HepG2 (cell line): ENCODE results near the gene ELL. TPM values are rescaled to one million over a fixed set of nuclear protein-coding genes. Genes with fewer than 3 reads are reported as not detected.

Experiments used
- CBFB ChIP-seq: sonication (generic); formaldehyde crosslinking; IDR thresholded peaks from 2 replicates; pipeline ENCODE4 v1.4.0; 2020; ENCODE audit warnings: missing genetic modification reagents
- GABPA ChIP-seq, 2 experiments: IDR thresholded peaks; 2 replicates each; pipeline ENCODE4 v1.6.1; 2011 to 2016; ENCODE audit warnings: low read depth in 2 of 2, low read length in 1 of 2, missing biosample characterization in 1 of 2, missing genetic modification characterization in 1 of 2
- GTF3A ChIP-seq: sonication (generic); formaldehyde crosslinking; conservative IDR thresholded peaks from 2 replicates; pipeline ENCODE4 v1.4.0; 2020; ENCODE audit warnings: mild to moderate bottlenecking, missing genetic modification reagents
- HDAC6 ChIP-seq: fragments of 200-600 bp; sonication (generic); IDR thresholded peaks from 2 replicates; pipeline ENCODE4 v1.7.0; 2017; ENCODE audit warnings: mild to moderate bottlenecking, antibody characterized with exemption, low read length, low read depth
- KDM1A ChIP-seq: IDR thresholded peaks from 2 replicates; pipeline ENCODE4 v1.6.1; 2016; ENCODE audit warnings: missing compliant biosample characterization
- RAD21 ChIP-seq: fragments of 450-650 bp; formaldehyde crosslinking; IDR thresholded peaks from 2 replicates; pipeline ENCODE4 v1.5.0; 2020; ENCODE audit warnings: mild to moderate bottlenecking
- SIX4 ChIP-seq: sonication (generic); formaldehyde crosslinking; IDR thresholded peaks from 2 replicates; pipeline ENCODE4 v1.4.0; 2020; ENCODE audit warnings: missing genetic modification reagents
- STAG1 ChIP-seq: sonication (generic); formaldehyde crosslinking; IDR thresholded peaks from 2 replicates; pipeline ENCODE4 v1.4.0; 2020; ENCODE audit warnings: missing genetic modification reagents
- TBL1XR1 ChIP-seq: fragments of 150-350 bp; IDR thresholded peaks from 2 replicates; pipeline ENCODE4 v1.6.1; 2014; ENCODE audit warnings: borderline replicate concordance, low read length; ENCODE audit not compliant: partially characterized antibody
- THYN1 ChIP-seq: sonication (generic); formaldehyde crosslinking; IDR thresholded peaks from 2 replicates; pipeline ENCODE4 v1.8.1; 2023; ENCODE audit warnings: low read depth, mild to moderate bottlenecking, moderate library complexity, missing genetic modification reagents, borderline replicate concordance
- TMF1 ChIP-seq: sonication (generic); formaldehyde crosslinking; IDR thresholded peaks from 2 replicates; pipeline ENCODE4 v1.8.1; 2022; ENCODE audit warnings: low read depth, missing genetic modification reagents
- ZBTB7B ChIP-seq: sonication (generic); formaldehyde crosslinking; IDR thresholded peaks from 2 replicates; pipeline ENCODE4 v1.4.0; 2020; ENCODE audit warnings: missing genetic modification reagents
- ZFP41 ChIP-seq: sonication (generic); formaldehyde crosslinking; IDR thresholded peaks from 2 replicates; pipeline ENCODE4 v1.4.0; 2020; ENCODE audit warnings: mild to moderate bottlenecking, missing genetic modification reagents, borderline replicate concordance
- ZNF331 ChIP-seq: sonication (generic); formaldehyde crosslinking; IDR thresholded peaks from 2 replicates; pipeline ENCODE4 v1.4.0; 2020; ENCODE audit warnings: missing genetic modification reagents
- ZNF33B ChIP-seq: sonication (generic); formaldehyde crosslinking; IDR thresholded peaks from 2 replicates; pipeline ENCODE4 v1.5.1; 2020; ENCODE audit warnings: mild to moderate bottlenecking, missing genetic modification reagents
- ZNF34 ChIP-seq: sonication (generic); formaldehyde crosslinking; IDR thresholded peaks from 2 replicates; pipeline ENCODE4 v1.4.0; 2020; ENCODE audit warnings: mild to moderate bottlenecking, missing genetic modification reagents, borderline replicate concordance
- polyA plus RNA-seq, 8 experiments: library from polyadenylated mRNA; depleted of rRNA in 3 of 8; stranded (reverse) in 7 of 8; unstranded in 1 of 8; fragments of >200 nt; fragmentation: Illumina TruSeq in 4 of 8; extraction: Trizol in 4 of 8; gene quantifications; 2 replicates each; pipeline versions ENCODE4 v1.2.1 to v1.2.3, GENCODE V29; 2011 to 2016; ENCODE audit warnings: low read depth in 4 of 8, missing spikeins in 1 of 8, mixed read lengths in 1 of 8; ENCODE audit not compliant: insufficient read depth in 1 of 8
- total RNA-seq, 5 experiments: library from RNA; depleted of rRNA; stranded (reverse); fragments of >200 nt; fragmentation: Illumina TruSeq; extraction: Trizol; gene quantifications; 2 replicates each; pipeline ENCODE4 v1.2.3, GENCODE V29; 2016; ENCODE audit warnings: low read depth in 1 of 5
- TF ChIP-seq, protein P1 (sequence below): sonication (generic); formaldehyde crosslinking; IDR thresholded peaks from 2 replicates; pipeline ENCODE4 v1.4.0; 2020; ENCODE audit warnings: mild to moderate bottlenecking, missing genetic modification reagents
- TF ChIP-seq, protein P2 (sequence below): IDR thresholded peaks from 2 replicates; pipeline ENCODE4 v1.4.0; 2020; ENCODE audit warnings: mild to moderate bottlenecking, missing genetic modification reagents
- TF ChIP-seq, protein P3 (sequence below): sonication (generic); formaldehyde crosslinking; IDR thresholded peaks from 2 replicates; pipeline ENCODE4 v1.4.0; 2020; ENCODE audit warnings: missing genetic modification reagents
- TF ChIP-seq, protein P4 (sequence below): sonication (generic); formaldehyde crosslinking; IDR thresholded peaks from 2 replicates; pipeline ENCODE4 v1.8.0; 2022; ENCODE audit warnings: mild to moderate bottlenecking, missing genetic modification reagents; ENCODE audit not compliant: insufficient replicate concordance
- TF ChIP-seq, protein P5 (sequence below): sonication (generic); formaldehyde crosslinking; IDR thresholded peaks from 2 replicates; pipeline ENCODE4 v1.5.1; 2020; ENCODE audit warnings: missing genetic modification reagents, mild to moderate bottlenecking, borderline replicate concordance

Gene ELL
- total and polyA plus RNA-seq, 2 of the 13 experiments (the other 11 are each of a cell fraction or from before 2014, with no cell fraction given): 3.7 to 5.4 TPM

DNA sequence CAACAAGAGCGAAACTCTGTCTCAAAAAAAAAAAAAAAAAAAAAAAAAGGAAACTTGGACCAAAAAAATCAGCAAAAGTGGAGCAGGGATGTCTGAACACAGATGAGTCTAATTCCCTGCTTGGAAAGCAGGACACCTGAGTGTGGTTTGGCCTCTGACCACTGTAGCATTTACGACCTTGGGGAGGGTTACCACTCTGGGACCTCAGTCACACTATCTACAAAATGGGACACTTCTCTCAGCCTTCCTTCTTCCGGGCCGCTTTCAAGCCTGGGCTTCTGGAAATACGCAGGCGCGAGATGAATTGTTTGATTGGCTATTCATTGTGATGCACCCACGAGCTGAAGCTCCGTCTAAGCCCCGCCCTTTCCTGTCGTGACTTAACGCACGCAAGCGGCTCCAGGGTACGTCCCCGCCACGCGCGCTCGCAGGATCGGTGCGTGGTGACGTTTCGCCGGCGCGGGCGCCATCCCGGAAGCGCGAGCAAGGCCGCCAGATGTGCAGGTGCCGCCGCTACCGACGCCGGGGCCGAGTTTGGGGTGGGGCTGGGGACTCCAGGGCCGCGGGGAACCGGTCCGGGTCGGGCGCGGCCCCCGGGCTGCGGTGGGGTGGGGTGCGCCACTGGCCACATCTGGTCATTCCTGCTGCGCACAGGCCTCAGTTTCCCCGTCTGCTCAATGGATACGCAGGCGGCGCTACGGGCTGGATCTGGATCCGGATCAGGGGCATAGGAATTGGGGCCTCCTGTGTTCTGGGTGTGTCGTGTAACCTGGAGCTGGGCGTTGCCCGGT is 35.7 kb upstream of the ELL start, which contains the start of gene KXD1 (continued):
- TF ChIP-seq CBFB (CRISPR knock-in tag) (peak; percentile 17; the same call in 1 of the 2 replicates), TBL1XR1 (no peak), KDM1A (CRISPR knock-in tag) (peak; percentile 100), ZBTB7B (CRISPR knock-in tag) (no peak), GTF3A (CRISPR knock-in tag) (no peak), HDAC6 (no peak), ZNF34 (CRISPR knock-in tag) (no peak), THYN1 (no peak), RAD21 (CRISPR knock-in tag) (no peak), ZNF331 (CRISPR knock-in tag) (peak; percentile 8; the same call in 1 of the 2 replicates), TMF1 (CRISPR knock-in tag) (no peak), ZNF33B (CRISPR knock-in tag) (no peak), ZFP41 (no peak), STAG1 (CRISPR knock-in tag) (0 out of 2 replicates have a peak, but pooled peaks have one; percentile 15), SIX4 (CRISPR knock-in tag) (no peak), GABPA (IDR thresholded peaks at IDR 0.05; ENCODE audit: low read depth, low read length) (peak; percentile 57), GABPA (CRISPR knock-in tag; IDR thresholded peaks at IDR 0.05; ENCODE audit: low read depth) (peak; percentile 79)
- TF ChIP-seq, protein P1, sequence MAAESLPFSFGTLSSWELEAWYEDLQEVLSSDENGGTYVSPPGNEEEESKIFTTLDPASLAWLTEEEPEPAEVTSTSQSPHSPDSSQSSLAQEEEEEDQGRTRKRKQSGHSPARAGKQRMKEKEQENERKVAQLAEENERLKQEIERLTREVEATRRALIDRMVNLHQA (CRISPR knock-in tag): no peak
- TF ChIP-seq, protein P2, sequence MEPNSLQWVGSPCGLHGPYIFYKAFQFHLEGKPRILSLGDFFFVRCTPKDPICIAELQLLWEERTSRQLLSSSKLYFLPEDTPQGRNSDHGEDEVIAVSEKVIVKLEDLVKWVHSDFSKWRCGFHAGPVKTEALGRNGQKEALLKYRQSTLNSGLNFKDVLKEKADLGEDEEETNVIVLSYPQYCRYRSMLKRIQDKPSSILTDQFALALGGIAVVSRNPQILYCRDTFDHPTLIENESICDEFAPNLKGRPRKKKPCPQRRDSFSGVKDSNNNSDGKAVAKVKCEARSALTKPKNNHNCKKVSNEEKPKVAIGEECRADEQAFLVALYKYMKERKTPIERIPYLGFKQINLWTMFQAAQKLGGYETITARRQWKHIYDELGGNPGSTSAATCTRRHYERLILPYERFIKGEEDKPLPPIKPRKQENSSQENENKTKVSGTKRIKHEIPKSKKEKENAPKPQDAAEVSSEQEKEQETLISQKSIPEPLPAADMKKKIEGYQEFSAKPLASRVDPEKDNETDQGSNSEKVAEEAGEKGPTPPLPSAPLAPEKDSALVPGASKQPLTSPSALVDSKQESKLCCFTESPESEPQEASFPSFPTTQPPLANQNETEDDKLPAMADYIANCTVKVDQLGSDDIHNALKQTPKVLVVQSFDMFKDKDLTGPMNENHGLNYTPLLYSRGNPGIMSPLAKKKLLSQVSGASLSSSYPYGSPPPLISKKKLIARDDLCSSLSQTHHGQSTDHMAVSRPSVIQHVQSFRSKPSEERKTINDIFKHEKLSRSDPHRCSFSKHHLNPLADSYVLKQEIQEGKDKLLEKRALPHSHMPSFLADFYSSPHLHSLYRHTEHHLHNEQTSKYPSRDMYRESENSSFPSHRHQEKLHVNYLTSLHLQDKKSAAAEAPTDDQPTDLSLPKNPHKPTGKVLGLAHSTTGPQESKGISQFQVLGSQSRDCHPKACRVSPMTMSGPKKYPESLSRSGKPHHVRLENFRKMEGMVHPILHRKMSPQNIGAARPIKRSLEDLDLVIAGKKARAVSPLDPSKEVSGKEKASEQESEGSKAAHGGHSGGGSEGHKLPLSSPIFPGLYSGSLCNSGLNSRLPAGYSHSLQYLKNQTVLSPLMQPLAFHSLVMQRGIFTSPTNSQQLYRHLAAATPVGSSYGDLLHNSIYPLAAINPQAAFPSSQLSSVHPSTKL: peak; percentile 55
- TF ChIP-seq, protein P3, sequence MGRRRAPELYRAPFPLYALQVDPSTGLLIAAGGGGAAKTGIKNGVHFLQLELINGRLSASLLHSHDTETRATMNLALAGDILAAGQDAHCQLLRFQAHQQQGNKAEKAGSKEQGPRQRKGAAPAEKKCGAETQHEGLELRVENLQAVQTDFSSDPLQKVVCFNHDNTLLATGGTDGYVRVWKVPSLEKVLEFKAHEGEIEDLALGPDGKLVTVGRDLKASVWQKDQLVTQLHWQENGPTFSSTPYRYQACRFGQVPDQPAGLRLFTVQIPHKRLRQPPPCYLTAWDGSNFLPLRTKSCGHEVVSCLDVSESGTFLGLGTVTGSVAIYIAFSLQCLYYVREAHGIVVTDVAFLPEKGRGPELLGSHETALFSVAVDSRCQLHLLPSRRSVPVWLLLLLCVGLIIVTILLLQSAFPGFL (CRISPR knock-in tag): no peak
- TF ChIP-seq, protein P4, sequence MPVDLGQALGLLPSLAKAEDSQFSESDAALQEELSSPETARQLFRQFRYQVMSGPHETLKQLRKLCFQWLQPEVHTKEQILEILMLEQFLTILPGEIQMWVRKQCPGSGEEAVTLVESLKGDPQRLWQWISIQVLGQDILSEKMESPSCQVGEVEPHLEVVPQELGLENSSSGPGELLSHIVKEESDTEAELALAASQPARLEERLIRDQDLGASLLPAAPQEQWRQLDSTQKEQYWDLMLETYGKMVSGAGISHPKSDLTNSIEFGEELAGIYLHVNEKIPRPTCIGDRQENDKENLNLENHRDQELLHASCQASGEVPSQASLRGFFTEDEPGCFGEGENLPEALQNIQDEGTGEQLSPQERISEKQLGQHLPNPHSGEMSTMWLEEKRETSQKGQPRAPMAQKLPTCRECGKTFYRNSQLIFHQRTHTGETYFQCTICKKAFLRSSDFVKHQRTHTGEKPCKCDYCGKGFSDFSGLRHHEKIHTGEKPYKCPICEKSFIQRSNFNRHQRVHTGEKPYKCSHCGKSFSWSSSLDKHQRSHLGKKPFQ (CRISPR knock-in tag): no peak
- TF ChIP-seq, protein P5, sequence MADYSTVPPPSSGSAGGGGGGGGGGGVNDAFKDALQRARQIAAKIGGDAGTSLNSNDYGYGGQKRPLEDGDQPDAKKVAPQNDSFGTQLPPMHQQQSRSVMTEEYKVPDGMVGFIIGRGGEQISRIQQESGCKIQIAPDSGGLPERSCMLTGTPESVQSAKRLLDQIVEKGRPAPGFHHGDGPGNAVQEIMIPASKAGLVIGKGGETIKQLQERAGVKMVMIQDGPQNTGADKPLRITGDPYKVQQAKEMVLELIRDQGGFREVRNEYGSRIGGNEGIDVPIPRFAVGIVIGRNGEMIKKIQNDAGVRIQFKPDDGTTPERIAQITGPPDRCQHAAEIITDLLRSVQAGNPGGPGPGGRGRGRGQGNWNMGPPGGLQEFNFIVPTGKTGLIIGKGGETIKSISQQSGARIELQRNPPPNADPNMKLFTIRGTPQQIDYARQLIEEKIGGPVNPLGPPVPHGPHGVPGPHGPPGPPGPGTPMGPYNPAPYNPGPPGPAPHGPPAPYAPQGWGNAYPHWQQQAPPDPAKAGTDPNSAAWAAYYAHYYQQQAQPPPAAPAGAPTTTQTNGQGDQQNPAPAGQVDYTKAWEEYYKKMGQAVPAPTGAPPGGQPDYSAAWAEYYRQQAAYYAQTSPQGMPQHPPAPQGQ (CRISPR knock-in tag): no peak
